HG03060 (cell line): ENCODE data around the gene PAEP.
"Not testable (repeated sequence)": the region's sequence is repeated elsewhere in the genome, so short reads cannot be mapped to it uniquely, and the experiment has no call there.

Experiments
- ATAC-seq: cut with Tn5 transposase; IDR thresholded peaks from one replicate; pipeline ENCODE4 v1.9.1; 2021; ENCODE audit warnings: low read depth, moderate number of reproducible peaks; ENCODE audit not compliant: unreplicated experiment

PAEP gene

DNA sequence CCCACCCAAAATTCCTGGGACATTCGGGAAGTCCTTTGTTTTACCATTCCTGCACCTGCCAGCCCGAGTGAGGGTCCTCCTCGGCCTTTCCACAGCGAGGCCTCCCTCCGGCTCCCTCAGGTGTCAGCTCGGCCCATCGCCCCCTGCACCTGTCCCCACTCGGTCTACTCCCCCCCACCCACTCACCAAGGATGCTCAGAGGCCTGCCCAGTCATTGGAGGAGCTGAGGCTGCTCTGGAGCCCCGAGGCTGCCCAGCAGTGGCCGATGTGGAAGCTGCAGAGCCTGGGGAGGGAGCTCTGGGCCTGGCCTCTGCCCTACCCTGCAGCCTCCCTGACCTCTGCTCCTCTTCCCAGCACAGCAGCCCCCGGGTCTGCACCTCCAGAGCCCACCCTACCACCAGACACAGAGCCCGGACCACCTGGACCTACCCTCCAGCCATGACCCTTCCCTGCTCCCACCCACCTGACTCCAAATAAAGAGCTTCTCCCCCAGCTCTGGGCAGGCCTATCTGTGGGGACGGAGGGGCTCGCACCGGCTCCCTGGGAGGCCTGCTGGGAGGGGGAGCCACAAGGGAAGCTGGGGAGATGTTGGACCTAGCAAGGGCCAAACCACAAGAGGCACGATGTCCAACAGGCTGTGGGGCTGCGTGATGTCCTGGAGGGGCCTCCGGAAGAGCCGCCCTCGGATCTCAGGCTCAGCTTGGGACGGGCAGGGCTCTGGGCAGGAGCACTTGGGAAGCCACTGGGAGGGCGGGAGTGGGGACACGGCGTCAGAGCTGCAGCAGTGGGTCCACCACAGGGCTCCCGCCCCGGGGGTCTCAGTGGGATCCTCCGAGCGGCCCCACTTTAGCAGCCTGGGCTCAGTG is 11.8 kb upstream of the PAEP start:
- ATAC-seq = not testable (repeated sequence)

DNA sequence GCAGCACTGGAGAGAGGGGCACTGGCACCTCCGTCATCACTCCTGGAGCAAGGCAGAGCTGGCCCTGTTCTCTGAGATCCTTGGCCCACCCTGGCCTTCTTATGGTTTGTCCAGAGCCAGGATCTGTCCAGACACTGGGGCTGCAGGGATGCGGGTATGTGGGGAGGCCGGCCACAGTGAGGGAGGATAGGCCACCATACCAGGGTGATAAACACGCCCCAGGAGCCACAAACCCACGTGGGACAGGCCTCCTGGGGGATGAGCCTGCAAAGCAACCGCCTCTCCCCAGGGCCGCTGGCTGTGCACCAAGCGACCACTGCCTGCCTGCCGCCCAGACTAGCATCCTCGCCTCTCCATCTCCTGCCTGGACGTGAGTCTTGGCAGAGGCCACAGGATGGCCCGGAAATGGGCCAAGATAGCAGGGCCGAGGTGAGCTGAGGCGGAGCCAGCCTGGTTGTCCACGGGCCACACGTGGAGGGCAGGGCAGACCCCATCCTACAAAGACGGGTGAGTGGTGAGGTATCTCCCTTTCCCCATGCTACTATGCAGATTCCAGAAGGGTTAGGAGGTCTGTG is 11.1 kb upstream of the PAEP start:
- ATAC-seq = no peak

DNA sequence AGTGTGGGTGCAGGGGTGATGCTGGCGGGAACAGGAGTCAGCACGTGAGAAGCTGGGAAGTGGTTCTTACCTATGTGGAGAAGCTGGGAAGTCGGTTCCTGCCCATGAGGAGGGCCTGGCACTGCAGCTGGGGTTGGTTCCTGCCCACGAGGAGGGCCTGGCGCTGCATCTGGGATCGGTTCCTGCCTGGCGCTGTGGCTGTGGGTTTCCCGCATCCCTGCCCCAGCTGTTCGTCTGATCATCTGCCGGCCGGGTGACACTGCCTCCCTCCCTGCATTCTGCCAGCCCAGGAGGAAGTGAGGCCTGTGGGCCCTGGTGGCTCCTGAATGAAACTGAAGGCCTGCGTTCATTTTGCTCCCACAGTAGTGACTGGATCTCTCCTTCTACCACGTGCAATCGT is 10.5 kb upstream of the PAEP start:
- ATAC-seq = no peak

DNA sequence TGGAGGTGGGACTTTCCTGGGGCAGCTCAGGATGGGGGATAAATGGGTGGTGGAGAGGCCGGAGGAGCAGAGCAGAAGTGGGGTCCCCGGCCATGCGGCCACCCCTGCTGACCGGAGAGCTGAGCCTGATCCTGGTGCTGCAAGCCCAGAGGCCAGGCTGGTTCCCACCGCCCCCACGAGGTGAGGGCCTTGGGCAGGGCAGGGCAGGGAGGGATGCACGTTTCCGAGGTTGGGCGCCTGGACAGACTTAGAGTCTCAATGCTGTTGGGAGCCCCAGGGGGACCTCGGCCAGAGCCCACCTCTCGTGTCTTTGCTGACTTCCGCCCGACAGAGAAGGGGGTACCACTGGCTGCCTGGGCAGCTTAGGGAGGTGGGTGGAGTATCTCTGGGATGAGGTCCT is 10.1 kb upstream of the PAEP start:
- no peak for ATAC-seq

DNA sequence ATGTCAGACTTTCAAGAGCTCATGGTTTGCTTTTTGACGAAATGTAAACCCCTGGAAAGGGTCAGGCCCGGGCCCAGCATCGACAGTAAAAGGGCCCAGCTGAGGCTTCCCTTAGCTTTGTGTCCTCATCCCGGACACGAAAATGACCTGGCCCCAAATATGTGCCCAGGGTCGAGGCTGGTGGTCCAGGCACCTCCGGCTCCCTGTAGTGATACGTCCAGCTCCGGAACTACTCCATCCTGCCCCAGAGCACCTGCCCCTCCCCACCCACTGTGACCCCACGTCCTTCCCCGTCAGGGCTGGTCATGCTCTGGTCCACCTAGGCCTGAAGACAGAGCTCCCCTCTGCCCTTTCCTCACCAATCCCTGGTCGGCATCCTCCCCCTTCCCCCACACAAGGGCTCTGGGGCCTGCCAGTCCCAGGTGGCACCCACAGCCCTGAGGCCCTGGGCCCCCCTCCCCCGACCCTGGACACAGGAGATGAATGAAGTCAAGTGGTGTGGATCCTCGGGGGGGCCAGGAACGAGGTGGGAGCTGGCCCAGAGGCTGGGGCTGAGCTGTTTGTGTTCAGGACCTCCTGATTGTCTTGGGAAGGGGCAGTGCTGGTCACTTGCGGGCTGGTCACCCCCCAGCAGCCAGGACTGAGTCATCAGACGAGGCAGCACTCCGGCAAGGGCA is 9.4 kb upstream of the PAEP start:
- ATAC-seq = no peak

DNA sequence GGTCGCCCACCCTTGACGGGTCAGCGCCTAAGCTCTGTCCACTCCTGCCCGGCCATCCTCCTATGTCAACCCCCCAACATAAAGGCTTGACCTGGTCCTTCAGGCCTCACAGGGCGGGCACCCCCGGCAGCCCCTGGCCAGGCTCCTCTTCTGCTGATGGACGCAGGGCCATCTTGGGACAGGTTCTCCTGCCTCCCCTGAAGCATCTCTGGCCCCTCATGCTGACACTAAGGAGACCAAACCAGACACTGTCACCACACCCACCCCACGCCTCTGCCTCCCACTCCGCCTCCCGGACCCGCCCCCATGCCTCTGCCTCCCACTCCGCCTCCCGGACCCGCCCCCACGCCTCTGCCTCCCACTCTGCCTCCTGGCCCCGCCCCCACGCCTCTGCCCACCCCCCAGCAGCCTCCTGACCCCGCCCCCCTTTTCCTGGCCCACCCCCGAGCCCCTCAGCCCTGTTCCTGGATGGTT is 8.8 kb upstream of the PAEP start:
- no peak for ATAC-seq

DNA sequence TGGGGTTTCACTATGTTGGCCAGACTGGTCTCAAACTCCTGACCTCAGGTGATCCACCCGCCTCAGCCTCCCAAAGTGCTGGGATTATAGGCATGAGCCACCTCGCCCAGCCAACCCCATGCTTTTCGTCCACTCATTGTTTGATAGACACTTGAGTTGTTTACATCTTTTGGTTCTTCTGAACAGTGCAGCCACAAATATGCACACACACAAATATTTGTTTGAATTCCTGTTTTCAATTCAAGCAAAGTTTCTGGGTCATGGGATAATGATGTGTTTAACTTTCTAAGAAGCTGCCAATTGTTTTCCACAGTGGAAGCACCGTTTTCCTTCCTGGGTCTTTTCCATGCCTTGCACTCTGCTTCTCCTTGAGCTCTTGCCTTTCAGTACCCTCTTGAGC is 6.8 kb upstream of the PAEP start:
- ATAC-seq = no peak

DNA sequence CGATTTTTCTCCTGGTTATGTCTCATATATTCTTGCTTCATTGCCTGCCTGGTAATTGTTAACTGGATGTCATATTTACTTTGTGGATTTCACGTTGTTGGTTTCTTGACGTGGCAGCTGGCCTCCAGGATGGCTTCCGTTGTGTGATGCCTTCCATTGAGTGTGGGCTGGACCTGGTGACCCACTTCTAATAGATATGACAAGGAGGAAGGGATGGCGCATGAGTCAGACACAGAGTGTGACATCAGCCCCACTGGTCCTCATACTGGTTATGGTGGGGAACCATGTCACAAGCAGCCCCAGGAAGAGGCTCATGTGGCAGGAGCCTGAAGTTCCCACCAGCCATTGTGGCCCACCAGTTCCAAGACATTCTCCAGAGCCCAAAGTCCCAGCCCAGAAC is 6.4 kb upstream of the PAEP start:
- no peak for ATAC-seq

DNA sequence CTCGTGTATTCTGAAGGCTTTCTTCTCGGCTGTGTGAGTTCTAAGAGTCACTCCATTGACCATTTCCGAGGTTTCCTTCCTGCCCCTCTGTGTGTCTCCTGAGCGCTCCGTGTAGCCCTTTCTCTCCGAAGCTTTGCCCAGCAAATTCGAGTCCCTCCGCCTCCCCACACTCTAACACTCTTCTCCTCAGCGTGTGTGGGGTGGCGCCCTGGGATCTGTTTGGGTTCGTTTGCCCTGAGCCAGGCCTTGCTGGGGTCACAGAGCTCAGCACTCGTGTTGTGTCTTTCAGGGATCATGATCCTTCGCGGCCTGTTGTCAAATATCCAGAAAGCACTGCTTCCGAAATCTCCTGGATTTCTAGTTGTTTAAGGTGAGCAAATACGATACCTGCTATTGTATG is 5.6 kb upstream of the PAEP start:
- no peak for ATAC-seq

DNA sequence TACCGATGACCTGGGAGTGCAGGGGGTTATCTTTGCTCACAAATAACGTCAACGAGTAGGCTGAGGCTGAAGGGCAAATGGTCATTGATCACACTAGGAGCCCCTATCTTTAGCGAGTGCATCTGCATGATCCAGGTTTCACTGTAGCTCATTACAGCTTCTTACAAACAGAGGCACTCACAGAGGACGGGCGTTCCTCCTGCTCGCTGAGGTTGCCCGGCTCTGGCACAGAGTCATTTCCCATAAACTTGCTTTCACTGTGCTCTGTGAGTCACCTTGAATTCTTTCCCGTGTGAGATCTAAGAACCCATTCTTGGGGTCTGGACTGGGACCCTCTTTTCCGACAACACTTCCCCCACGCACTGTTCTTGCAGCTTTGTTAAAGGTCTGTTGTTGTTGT is 1.9 kb upstream of the PAEP start:
- no peak for ATAC-seq

DNA sequence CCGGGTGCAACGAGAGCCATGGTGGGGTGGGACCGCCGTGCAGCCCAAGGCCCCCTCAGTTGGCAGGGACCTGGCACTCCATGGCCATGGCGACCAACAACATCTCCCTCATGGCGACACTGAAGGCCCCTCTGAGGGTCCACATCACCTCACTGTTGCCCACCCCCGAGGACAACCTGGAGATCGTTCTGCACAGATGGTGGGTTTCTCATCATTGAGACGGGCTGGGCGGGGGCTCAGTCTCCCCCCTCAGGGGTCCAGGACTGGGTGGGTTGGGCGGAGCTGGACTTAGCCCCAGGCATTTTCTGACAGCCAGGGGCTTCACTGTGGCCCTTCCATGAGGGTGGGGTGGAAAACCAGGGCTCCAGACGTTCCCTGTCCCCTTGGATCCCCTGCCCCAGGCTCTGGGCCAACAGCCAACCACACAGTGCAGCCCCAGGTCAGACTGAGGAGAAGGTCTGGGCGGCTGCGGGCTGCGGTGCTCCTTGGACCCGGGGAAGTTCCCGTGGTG is 734 bp downstream of the PAEP start:
- ATAC-seq = no peak

DNA sequence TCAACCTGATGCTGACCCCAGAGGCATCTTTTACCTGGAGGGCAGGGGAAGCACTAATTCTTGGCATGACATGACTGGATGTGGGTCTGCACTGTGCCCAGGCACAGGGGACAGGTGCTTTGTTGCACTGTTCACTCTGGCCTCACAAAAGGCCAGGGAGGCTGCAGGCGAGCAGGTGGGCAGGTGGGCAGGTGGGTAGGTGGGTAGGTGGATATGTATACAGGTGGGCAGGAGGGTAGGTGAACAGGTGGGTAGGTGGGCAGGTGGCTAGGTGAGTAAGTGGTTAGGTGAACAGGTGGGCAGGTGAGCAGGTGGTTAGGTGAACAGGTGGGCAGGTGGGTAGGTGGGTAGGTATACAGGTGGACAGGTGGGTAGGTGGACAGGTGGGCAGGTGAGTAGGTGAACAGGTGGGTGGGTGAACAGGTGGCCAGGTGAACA is 1.5 kb downstream of the PAEP start:
- ATAC-seq = no peak

DNA sequence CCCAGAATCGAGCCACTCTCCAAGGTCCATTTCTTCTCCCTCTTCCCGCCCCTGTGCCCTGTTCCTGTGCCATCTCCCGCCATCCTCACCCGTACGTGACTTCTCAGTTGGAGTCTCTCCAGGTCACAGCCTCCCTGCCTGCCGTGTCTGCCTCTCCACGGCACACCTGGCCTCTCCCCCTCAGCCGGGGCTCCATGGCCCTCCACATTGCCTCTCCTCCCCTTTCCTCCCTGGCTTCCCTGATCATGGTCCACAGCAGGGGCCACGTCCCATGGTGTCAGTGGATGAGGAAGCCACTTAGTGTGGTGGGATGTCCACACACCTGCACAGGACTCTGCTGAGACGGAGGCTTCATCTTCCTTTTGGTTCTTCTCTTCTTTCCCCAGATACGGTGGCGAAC is 2.3 kb downstream of the PAEP start:
- no peak for ATAC-seq

DNA sequence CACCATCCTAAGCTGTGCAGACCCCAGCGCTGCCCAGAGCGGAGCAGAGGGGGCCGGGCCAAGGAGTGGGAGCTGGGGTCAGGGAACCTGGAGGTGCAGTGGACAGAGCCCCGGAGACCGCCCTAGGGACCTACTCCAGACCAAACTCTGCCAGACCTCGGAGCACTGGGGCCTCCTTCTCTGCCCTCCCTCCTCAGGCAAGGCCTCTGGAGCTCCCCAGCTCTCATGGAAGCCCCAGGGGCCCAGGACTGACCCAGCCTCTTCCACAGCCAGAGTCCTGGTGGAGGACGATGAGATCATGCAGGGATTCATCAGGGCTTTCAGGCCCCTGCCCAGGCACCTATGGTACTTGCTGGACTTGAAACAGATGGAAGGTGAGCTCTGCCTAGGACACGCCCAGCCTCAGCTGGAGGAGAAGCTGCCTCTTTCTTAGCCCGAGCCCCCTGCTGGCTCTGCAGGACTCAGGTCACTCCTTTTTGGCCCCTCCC is 3.6 kb downstream of the PAEP start:
- no peak for ATAC-seq

DNA sequence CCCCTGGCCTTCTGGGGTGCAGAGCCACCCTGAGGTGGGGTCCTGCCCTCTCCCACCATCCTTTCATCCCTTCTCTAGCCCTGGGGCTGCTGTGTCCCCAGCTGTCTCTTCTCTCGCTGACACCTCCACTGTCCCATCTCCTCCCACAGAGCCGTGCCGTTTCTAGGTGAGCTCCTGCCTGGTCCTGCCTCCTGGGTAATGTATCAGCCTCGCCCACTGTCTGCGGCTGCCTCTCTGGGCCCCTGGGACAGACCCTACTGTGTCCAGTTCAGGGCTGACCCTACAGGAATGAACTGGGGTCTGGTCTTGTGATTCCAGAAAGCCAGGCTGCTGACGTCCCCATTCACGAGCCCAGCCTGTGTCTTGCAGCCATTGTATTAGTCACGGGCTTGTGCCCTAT is 4.1 kb downstream of the PAEP start:
- no peak for ATAC-seq

DNA sequence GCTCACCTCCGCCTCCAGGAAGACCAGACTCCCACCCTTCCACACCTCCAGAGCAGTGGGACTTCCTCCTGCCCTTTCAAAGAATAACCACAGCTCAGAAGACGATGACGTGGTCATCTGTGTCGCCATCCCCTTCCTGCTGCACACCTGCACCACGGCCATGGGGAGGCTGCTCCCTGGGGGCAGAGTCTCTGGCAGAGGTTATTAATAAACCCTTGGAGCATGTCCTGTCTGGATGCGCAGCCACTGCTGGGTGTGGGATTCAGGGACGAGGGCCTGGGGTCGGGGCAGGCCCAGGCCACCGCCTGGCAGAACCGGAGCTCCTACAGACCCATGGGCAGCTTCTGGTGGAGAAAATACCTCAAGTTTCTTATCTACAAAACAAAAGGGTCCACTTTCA is 5.0 kb downstream of the PAEP start:
- no peak for ATAC-seq

DNA sequence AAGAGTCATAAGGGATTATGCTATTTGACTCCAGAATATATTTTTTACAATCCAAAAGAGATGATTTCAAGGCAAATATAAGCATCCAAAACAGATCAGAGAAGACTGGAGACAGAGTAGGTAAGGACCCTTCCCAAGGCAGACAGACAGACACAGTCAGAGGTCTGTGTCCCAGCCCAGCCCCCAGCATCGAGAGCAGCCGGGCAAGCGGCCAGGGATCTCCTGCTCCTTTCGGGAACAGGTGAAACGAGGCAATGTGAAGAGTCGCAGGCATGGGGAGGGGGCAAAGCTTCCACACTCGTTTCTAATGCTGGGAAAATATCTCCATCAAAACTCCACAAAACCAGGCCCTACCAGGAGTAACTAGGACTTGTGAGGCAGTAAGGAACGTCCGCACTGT is 5.8 kb downstream of the PAEP start:
- no peak for ATAC-seq

DNA sequence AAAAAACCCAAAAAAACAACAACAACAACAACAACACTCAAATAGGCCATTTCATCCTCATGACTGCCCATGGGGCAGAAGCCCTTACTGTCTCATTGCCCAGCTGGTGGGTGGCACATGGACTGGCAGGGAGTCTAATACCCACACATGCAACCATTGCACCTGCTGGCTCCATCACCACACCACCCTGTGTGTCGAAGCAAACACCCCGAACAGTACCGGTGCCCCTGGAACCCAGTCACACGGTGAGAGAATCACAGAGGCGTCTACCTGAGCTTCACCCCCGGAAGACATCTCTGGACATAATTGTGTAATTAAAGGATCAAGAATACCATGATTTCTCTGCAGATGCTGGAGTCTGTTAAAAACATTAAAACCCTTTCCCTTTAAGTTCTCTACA is 6.5 kb downstream of the PAEP start:
- ATAC-seq = no peak

DNA sequence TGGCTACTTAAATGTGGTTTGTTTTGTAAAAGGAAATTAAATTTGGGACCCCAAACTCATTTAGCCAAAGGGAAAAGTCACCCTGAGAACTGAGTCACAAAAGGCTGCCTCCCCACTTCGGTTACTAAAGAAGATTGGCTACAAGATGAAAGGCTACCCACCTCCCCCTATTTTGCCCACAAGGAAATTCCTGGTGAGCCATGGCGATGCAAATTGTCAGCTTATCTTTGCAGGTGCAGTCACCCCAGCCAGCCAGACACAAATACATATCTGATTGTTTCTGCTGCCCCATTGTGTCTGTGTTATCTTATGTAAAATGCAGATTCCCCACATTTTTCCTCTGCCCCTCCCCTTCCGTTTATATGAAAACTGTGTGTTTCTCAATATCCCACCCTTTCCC is 8.9 kb downstream of the PAEP start:
- ATAC-seq = no peak

DNA sequence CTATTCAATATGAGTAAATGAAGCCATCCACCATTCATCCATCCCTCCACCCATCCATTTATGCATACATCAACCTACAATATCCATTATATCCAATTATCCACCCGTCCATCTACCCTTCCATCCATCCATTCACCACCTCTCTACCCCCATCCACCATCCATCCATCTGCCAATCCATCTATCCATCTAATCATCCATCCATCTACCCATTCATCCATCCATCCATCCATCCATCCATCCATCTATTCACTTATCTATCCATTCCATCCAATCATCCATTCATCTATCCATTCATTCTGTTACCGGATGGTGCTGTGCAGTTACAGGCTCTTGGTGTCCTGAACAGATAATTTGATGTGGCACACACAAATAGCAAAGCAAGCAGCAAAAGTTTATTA is 10.7 kb downstream of the PAEP start:
- no peak for ATAC-seq

DNA sequence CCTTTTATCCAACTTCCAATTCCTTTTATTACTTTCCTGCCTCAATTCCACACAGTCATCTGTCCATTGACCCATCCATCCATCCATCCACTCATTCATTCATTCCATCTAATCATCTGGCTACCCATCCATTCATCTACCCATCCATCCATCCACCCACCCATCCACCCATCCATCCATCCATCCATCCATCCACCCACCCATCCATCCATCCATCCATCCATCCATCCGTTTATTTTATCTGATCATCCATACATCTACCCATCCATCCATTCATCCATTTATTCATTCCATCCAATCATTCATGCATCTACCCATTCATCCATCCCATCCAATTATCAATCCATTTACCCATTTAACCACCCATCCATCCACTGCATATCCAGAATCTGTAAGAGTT is 11.6 kb downstream of the PAEP start:
- ATAC-seq = no peak
